Mammary epithelial cell (primary cell): ENCODE measurements around the gene TMEM128.
"Not testable (repeated sequence)": the region's sequence is repeated elsewhere in the genome, so short reads cannot be mapped to it uniquely, and the experiment has no call there.

ENCODE experiments used
- CTCF ChIP-seq, 2 donors: IDR thresholded peaks in 1 of 2; conservative IDR thresholded peaks in 1 of 2; 2 replicates each; pipeline ENCODE4 v1.5.1; 2011 to 2012; ENCODE audit warnings: inconsistent platforms in 2 of 2, low read length in 2 of 2, mild to moderate bottlenecking in 2 of 2, control low read depth in 1 of 2, low read depth in 1 of 2; ENCODE audit not compliant: insufficient read depth in 1 of 2; ENCODE audit errors: extremely low read depth in 1 of 2
- EZH2 ChIP-seq: IDR thresholded peaks from 2 replicates; pipeline ENCODE4 v1.6.1; 2012; ENCODE audit warnings: low read length, inconsistent platforms, borderline replicate concordance

- TF ChIP-seq EZH2; CTCF (conservative IDR thresholded peaks at IDR 0.05 in 1 of 2, IDR thresholded peaks at IDR 0.05 in 1 of 2; ENCODE audit: extremely low read depth in 1 of 2, insufficient read depth in 1 of 2, low read depth in 1 of 2, low read length in 2 of 2): not testable (repeated sequence)
Measured at GRCh38 chr4:4239551-4239950, 8.5 kb downstream of the TMEM128 start.
